GM13977 (cell line): ENCODE results near the gene RTTN.

Experiments
- DNase-seq: peaks from one replicate; pipeline ENCODE4 v3.0.0; 2012; ENCODE audit warnings: low spot score
- in situ Hi-C: fragments of 300-500 bp; cut with MboI; formaldehyde crosslinking; loops from one replicate; pipeline ENCODE4 v1.12.0; 2022; ENCODE audit warnings: low sequenced_read_pairs, low pct_unique_long_range_greater_than_20kb, mixed read lengths, inconsistent platforms; ENCODE audit not compliant: unreplicated experiment
- TF ChIP-seq, protein P1 (sequence below): IDR thresholded peaks from 2 replicates; pipeline ENCODE4 v1.5.1; 2012; ENCODE audit warnings: mild to moderate bottlenecking, control low read depth; ENCODE audit not compliant: insufficient read depth; ENCODE audit errors: extremely low read depth, missing control alignments

RTTN gene

GRCh38 chr18:70149616-70150301, 55.7 kb downstream of the RTTN start:
- no peak for DNase-seq
- in situ Hi-C loops, result no loop called here

GRCh38 chr18:70149156-70149555, 56.3 kb downstream of the RTTN start:
- TF ChIP-seq, protein P1, sequence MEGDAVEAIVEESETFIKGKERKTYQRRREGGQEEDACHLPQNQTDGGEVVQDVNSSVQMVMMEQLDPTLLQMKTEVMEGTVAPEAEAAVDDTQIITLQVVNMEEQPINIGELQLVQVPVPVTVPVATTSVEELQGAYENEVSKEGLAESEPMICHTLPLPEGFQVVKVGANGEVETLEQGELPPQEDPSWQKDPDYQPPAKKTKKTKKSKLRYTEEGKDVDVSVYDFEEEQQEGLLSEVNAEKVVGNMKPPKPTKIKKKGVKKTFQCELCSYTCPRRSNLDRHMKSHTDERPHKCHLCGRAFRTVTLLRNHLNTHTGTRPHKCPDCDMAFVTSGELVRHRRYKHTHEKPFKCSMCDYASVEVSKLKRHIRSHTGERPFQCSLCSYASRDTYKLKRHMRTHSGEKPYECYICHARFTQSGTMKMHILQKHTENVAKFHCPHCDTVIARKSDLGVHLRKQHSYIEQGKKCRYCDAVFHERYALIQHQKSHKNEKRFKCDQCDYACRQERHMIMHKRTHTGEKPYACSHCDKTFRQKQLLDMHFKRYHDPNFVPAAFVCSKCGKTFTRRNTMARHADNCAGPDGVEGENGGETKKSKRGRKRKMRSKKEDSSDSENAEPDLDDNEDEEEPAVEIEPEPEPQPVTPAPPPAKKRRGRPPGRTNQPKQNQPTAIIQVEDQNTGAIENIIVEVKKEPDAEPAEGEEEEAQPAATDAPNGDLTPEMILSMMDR, result no peak
- no peak for DNase-seq
- in situ Hi-C loops, result no loop called here

More at GRCh38 chr18:70149616-70150301, 55.7 kb downstream of the RTTN start:
- TF ChIP-seq, protein P1, result no peak

DNA sequence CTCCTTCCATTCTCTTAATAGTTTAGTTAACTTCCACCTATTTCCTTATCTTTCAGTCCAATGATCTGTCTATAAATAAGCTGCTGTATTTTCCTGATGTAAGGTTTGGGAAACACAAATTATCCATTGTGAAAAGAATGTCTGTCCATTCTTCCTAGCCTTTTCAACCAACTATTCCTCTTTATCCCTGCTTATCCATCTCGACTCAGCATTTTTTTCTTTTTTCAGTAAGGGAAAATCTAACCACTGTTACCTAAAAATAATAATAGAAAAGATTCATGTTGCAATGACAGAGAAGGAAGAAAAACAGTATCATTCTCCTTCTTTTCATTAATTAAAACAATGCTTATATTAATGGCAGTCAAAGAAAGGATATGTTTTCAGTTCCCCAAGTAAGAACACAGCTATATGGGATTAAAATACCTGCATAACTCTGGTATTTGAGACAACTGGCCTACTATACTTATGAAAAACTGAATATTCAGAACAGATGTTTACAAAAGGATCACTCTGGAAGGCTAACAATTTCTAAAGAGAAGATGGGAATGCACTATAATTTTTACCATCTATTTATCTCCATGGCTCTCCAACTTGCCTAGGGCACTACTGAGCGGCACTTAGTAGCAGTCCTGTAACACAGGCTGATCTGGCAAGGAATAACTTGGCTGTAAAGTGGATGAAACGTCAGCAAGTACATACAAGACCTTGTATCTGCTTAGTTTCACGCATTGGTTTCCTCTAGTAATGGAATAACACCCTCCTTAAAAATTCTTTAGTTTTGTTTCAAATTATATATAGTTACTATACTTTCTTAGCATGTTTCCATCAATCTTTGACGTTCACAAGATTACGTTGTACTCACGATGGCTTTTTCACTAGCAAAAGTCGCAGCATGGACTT, 57.2 kb downstream of the RTTN start:
- no peak for DNase-seq
- in situ Hi-C loops, result no loop called here
- TF ChIP-seq, protein P1, result no peak

DNA sequence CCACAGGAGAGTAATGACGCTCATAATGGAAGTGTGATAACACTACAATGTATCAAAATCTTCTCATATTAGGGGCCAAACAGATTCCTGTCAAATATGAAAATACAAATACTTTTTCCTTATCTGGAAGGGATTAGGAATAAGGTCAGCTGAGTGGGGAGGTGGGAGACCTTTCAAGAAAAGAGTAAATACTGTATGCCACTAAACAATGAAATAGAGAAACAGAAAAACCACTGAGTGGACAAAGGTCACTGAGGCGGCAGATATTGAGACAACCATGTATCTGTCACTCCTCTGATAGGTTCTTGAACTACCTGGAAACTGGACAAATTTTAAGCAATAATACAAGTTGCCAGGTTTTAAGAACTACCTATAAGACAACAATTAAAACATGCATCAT, 59.3 kb downstream of the RTTN start:
- in situ Hi-C loops, result no loop called here
- TF ChIP-seq, protein P1, result no peak
- DNase-seq, result no peak

GRCh38 chr18:70142001-70142400, 63.5 kb downstream of the RTTN start:
- no peak for DNase-seq
- in situ Hi-C loops, result no loop called here
- TF ChIP-seq, protein P1, result no peak

- no peak for DNase-seq
- TF ChIP-seq, protein P1, result no peak
Measured at GRCh38 chr18:70139138-70139537, 66.3 kb downstream of the RTTN start.

More at GRCh38 chr18:70139138-70139537, 66.3 kb downstream of the RTTN start:
- in situ Hi-C loops, result no loop called here
